Transverse colon (tissue), 4 donors: Measurements from ENCODE around the gene GLIS2. TPM values are rescaled to one million over a fixed set of nuclear protein-coding genes. Genes with fewer than 3 reads are reported as not detected.

ENCODE experiments used
- DNase-seq: peaks from one replicate; pipeline ENCODE4 v3.0.0-alpha.2; 2019
- H3K27ac ChIP-seq, 4 donors: fragments of 200-600 bp; sonication (generic); 2 replicates each; pipeline ENCODE4 v1.5.1; 2016 to 2018; ENCODE audit warnings: inconsistent platforms in 4 of 4
- H3K27me3 ChIP-seq: fragments of 200-600 bp; sonication (generic); 2 replicates; pipeline ENCODE4 v1.5.1; 2017; ENCODE audit warnings: inconsistent platforms
- H3K36me3 ChIP-seq, 4 donors: fragments of 200-600 bp; sonication (generic); 2 replicates each; pipeline ENCODE4 v1.5.1; 2017 to 2019; ENCODE audit warnings: inconsistent platforms in 4 of 4
- H3K4me1 ChIP-seq, 4 donors: fragments of 200-600 bp; sonication (generic); 2 replicates each; pipeline ENCODE4 v1.5.1; 2017 to 2020; ENCODE audit warnings: inconsistent platforms in 4 of 4
- H3K4me3 ChIP-seq, 4 donors: fragments of 200-600 bp; sonication (generic); 1 replicate in 1 of 4; 2 replicates in 3 of 4; pipeline versions ENCODE4 v1.5.1 to v1.6.1; 2017 to 2019; ENCODE audit warnings: inconsistent platforms in 4 of 4
- H3K9me3 ChIP-seq, 2 donors: fragments of 200-600 bp; sonication (generic); 2 replicates each; pipeline ENCODE4 v1.5.1; 2017 to 2019; ENCODE audit warnings: inconsistent platforms in 2 of 2
- EP300 ChIP-seq: sonication (generic); formaldehyde crosslinking; IDR thresholded peaks from one replicate; pipeline ENCODE4 v1.6.1; 2017; ENCODE audit warnings: antibody characterized with exemption, low read depth
- POLR2A ChIP-seq: fragments of 450-650 bp; IDR thresholded peaks from one replicate; pipeline ENCODE4 v1.6.1; 2016; ENCODE audit warnings: antibody characterized with exemption, mild to moderate bottlenecking, moderate library complexity
- POLR2AphosphoS5 ChIP-seq, 3 donors: sonication (generic); formaldehyde crosslinking; IDR thresholded peaks; one replicate each; pipeline ENCODE4 v1.6.1; 2016; ENCODE audit warnings: antibody characterized with exemption in 3 of 3
- WGBS, 2 donors: methylation state at CpG; one replicate each; pipeline ENCODE4 v1.1.5; 2018; ENCODE audit warnings: low coverage in 1 of 2; 5-methylcytosine and 5-hydroxymethylcytosine counted together
- in situ Hi-C, 4 donors: fragments of 200-750 bp; cut with MboI; loops; one replicate each; pipeline versions ENCODE4 v1.15.0 to v1.15.1; 2017; ENCODE audit warnings: low sequenced_read_pairs in 3 of 4, low pct_ligation_motif_present in 1 of 4, low pct_unique_long_range_greater_than_20kb in 1 of 4
- intact Hi-C: fragments of 100-400 bp; cut with DNase I; formaldehyde crosslinking; loops from one replicate; pipeline ENCODE4 v1.15.1; 2023; ENCODE audit warnings: low total_unique reads
- total RNA-seq, 4 donors: library from RNA; depleted of rRNA; stranded (reverse); fragments of >200 nt; gene quantifications; one replicate each; pipeline ENCODE4 v1.1.0, GENCODE V29; 2016
- TF ChIP-seq, protein P1 (sequence below), 5 experiments: fragments of 200-600 bp in 3 of 5; fragments of 450-650 bp in 2 of 5; sonication (generic) in 3 of 5; IDR thresholded peaks; 1 replicate in 2 of 5; 2 replicates in 3 of 5; pipeline ENCODE4 v1.5.1; 2016 to 2017; ENCODE audit warnings: antibody characterized with exemption in 5 of 5, inconsistent platforms in 3 of 5, mild to moderate bottlenecking in 2 of 5, moderate library complexity in 1 of 5

The GLIS2 gene
- total RNA-seq, 4 donors from 2014 or later, result 0.68 to 5.0 (median 1.8) TPM

DNA sequence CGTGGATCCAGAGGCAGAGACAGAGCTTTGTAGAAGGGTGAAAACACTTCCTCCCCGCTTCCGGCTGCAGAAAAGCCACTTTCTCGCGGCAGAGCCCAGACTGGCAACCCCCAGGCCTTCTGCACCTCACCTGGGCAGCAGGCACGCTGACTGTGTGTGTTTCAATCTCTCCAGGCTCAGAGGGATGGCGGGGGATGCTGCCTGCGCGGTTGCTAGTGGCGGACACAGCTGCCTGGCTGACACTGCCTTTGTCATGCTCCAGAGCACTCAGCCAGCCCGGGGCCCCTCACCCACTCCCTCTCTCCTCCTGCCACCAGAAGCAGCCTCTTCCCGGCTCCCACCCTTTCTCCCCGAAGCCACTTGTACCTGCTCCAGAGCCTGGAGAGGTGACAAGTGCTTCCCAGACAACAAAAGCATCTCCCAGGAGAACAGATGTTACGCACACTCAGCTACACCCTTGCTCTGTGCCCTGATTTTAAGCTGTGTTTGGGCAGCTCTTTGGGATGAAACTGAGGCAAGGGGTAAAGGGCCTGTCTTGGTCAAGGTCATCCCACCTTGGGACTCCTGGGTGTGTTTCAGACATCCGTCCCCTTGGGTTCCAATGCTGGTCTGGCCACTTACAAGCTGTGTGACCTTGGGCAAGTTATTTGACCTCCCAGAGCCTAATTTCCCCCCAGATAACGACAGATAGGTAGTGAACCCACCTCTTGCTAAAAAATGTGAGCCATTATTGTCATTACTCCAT, 9.2 kb upstream of the GLIS2 start:
- peaks cover 6 to 20% (median 8%) of the 10 kb centered on the region in 4 donors for H3K4me1 ChIP-seq
- H3K4me3 ChIP-seq, result peak overlapping the region in 3 of 4 donors; percentile 42 to 70 (median 53)
- no peaks in the 10 kb centered on the region for H3K27me3 ChIP-seq
- H3K27ac ChIP-seq, result peak overlapping the region; percentile 85 to 93 (median 86)
- no peak for TF ChIP-seq POLR2AphosphoS5 (IDR thresholded peaks at IDR 0.05)
- TF ChIP-seq EP300, result no peak
- TF ChIP-seq POLR2A, result no peak
- TF ChIP-seq, protein P1, sequence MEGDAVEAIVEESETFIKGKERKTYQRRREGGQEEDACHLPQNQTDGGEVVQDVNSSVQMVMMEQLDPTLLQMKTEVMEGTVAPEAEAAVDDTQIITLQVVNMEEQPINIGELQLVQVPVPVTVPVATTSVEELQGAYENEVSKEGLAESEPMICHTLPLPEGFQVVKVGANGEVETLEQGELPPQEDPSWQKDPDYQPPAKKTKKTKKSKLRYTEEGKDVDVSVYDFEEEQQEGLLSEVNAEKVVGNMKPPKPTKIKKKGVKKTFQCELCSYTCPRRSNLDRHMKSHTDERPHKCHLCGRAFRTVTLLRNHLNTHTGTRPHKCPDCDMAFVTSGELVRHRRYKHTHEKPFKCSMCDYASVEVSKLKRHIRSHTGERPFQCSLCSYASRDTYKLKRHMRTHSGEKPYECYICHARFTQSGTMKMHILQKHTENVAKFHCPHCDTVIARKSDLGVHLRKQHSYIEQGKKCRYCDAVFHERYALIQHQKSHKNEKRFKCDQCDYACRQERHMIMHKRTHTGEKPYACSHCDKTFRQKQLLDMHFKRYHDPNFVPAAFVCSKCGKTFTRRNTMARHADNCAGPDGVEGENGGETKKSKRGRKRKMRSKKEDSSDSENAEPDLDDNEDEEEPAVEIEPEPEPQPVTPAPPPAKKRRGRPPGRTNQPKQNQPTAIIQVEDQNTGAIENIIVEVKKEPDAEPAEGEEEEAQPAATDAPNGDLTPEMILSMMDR (IDR thresholded peaks at IDR 0.05), result no peak
- 45 to 82% methylated on average over 2 to 11 of the region's 16 CpGs for WGBS, 2 donors
- DNase-seq, result no peak
- intact Hi-C loops (no loop called here), in situ Hi-C loops (no loop called here)
- no peaks in the 10 kb centered on the region for H3K9me3 ChIP-seq
- no peaks in the 10 kb centered on the region for H3K36me3 ChIP-seq

DNA sequence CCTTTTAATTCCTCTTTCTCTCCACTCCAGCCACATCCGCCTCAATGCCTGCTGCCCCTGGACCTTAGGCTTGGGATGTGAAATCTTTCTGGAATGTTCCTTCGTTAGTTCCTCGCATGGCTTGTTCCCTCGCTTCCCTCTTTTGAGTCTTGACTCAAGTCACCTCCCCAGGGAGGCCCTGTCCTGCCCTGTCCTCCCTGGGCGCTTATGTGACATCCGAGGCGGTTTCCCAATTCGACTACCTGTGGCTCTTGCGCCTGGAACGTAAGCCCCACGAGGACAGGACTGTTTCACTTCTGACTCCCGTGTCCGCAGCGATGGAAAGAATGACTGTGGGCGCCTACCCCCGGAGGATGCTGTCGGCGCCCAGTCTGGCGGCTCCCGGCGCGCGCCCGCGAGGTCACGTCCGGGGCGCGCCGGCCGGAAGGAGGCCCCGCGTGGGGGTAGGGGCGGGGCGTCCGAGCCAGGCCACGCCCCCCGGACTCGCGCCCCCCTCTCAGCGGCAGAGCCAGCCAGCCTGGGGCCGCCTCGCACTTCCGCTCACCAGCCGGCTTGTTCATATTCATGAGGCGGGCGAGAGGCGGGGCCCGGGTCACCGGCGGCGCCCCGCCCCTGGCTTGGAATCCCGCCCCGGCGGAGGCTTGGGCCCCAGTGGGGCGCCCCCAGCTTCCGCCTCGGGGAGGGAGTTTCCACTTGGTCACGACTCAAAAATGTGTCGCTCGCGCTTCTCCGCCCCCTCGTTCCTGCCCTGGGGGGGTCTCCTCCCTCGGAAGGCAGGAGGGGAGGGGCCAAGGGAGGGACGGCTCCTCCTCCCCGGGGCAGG, 8.4 kb upstream of the GLIS2 start:
- H3K27me3 ChIP-seq, result no peaks in the 10 kb centered on the region
- in situ Hi-C loops, result no loop called here
- H3K9me3 ChIP-seq, result no peaks in the 10 kb centered on the region
- peak overlapping the region; percentile 42 to 70 (median 48) for H3K4me3 ChIP-seq
- DNase-seq, result peak; percentile 95
- intact Hi-C loops, result no loop called here
- no peaks in the 10 kb centered on the region for H3K36me3 ChIP-seq
- peak overlapping the region; percentile 85 to 93 (median 86) for H3K27ac ChIP-seq
- H3K4me1 ChIP-seq, result peaks cover 6 to 20% (median 8%) of the 10 kb centered on the region in 4 donors
- peak; percentile 43 to 50 (median 48) for TF ChIP-seq POLR2AphosphoS5 (IDR thresholded peaks at IDR 0.05)
- no peak for TF ChIP-seq EP300
- peak; percentile 46 for TF ChIP-seq POLR2A
- TF ChIP-seq, protein P1 (IDR thresholded peaks at IDR 0.05), result no peak
- WGBS, 2 donors, result 7 to 80% methylated on average over 2 to 50 of the region's 68 CpGs

DNA sequence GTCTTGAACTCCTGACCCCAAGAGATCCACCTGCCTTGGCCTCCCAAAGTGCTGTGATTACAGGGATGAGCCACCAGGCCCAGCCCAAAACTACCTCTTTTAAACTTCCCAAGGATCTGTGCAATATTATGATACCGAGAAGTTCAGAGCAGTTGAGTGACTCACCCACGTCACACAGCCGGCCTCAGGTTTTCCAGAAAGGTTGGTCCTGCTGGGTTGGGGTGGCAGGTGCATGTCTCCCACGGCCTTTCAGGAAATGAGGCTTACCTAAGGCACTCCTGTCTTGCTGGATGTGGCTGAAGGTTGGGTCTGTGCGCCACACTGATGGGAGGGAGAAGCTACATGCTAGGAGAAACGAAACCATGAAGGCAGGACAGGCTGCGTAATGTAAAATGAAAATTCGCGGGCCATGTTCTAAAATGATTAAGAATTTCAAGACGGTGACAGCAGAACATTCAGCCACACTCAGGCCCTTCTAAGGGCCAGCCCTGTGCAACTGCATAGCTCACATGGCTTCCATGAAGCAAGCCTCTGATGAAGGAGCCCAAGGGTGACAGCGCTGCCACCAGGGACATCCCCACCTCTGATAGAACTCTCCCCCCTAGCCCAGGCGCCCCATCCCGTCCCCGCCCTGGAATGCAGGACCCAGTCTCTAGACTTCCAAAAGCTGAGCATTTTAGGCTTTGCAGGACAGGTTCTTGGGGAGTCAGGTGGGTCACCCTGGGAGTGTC, 6.6 kb upstream of the GLIS2 start:
- Histone ChIP-seq H3K27ac (peak overlapping the region in 2 of 4 donors; percentile 28 to 36), H3K36me3 (no peaks in the 10 kb centered on the region), H3K27me3 (peaks cover 13% of the 10 kb centered on the region), H3K4me1 (peaks cover 6 to 26% (median 13%) of the 10 kb centered on the region in 4 donors), H3K9me3 (no peaks in the 10 kb centered on the region), H3K4me3 (no peak overlapping the region)
- WGBS, 2 donors, result 81 to 88% methylated on average over 6 to 14 of the region's 14 CpGs
- intact Hi-C loops, result no loop called here
- DNase-seq, result no peak
- in situ Hi-C loops, result no loop called here
- TF ChIP-seq EP300 (no peak), POLR2AphosphoS5 (IDR thresholded peaks at IDR 0.05) (no peak), POLR2A (no peak)
- TF ChIP-seq, protein P1 (IDR thresholded peaks at IDR 0.05), result no peak
